GM23338 (cell line): ENCODE data around the gene PIGH. TPM values are rescaled to one million over a fixed set of nuclear protein-coding genes. Genes with fewer than 3 reads are reported as not detected.

Source experiments
- ATAC-seq: fragments of 200-7000 bp; cut with Tn5 transposase; 3 replicates; pipeline ENCODE4 v1.9.1; 2020
- DNase-seq: peaks from one replicate; pipeline ENCODE4 v3.0.0-alpha.2; 2015; ENCODE audit warnings: low spot score
- H2AFZ ChIP-seq: fragments of 200-600 bp; sonication (generic); 2 replicates; pipeline ENCODE4 v1.8.0; 2016; ENCODE audit warnings: antibody characterized with exemption, mild to moderate bottlenecking, moderate library complexity
- H3F3A ChIP-seq: fragments of 200-600 bp; sonication (generic); replicated peaks from 2 replicates; pipeline ENCODE4 v1.8.0; 2017; ENCODE audit warnings: antibody characterized with exemption, mixed run types, low read depth
- H3K27ac ChIP-seq: fragments of 200-600 bp; sonication (generic); 2 replicates; pipeline ENCODE4 v1.6.1; 2016; ENCODE audit warnings: low read depth
- H3K27me3 ChIP-seq: fragments of 200-600 bp; sonication (generic); 2 replicates; pipeline ENCODE4 v1.8.0; 2016; ENCODE audit warnings: mild to moderate bottlenecking, mixed run types, moderate library complexity; ENCODE audit not compliant: insufficient read depth
- H3K36me3 ChIP-seq: fragments of 200-600 bp; sonication (generic); 2 replicates; pipeline ENCODE4 v1.8.0; 2016; ENCODE audit warnings: mild to moderate bottlenecking; ENCODE audit not compliant: insufficient read depth
- H3K4me1 ChIP-seq: fragments of 200-600 bp; sonication (generic); 2 replicates; pipeline ENCODE4 v1.8.0; 2016; ENCODE audit warnings: mild to moderate bottlenecking, moderate library complexity; ENCODE audit not compliant: insufficient read depth
- H3K4me2 ChIP-seq: fragments of 200-600 bp; sonication (generic); 2 replicates; pipeline ENCODE4 v1.7.1; 2017; ENCODE audit warnings: mixed run types
- H3K4me3 ChIP-seq: fragments of 200-600 bp; sonication (generic); 2 replicates; pipeline ENCODE4 v1.6.1; 2016; ENCODE audit warnings: mixed run types
- H3K79me2 ChIP-seq: fragments of 200-600 bp; sonication (generic); replicated peaks from 2 replicates; pipeline ENCODE4 v1.8.0; 2017; ENCODE audit warnings: mild to moderate bottlenecking; ENCODE audit not compliant: insufficient read depth
- H3K9me2 ChIP-seq: fragments of 200-600 bp; sonication (generic); 2 replicates; pipeline ENCODE4 v1.8.0; 2017; ENCODE audit not compliant: insufficient read depth
- H4K20me1 ChIP-seq: fragments of 200-600 bp; sonication (generic); replicated peaks from 2 replicates; pipeline ENCODE4 v1.8.0; 2017; ENCODE audit warnings: mild to moderate bottlenecking; ENCODE audit not compliant: insufficient read depth
- H3K27ac Mint-ChIP-seq: 2 replicates; pipeline ENCODE4 v1.8.0; 2020; ENCODE audit warnings: inconsistent platforms, mild to moderate bottlenecking, moderate library complexity, mixed read lengths
- H3K27me3 Mint-ChIP-seq: 3 replicates; pipeline ENCODE4 v1.8.0; 2022; ENCODE audit warnings: low read depth, mild to moderate bottlenecking, moderate library complexity, mixed read lengths, inconsistent platforms; ENCODE audit not compliant: insufficient read depth, poor library complexity
- H3K36me3 Mint-ChIP-seq: 3 replicates; pipeline ENCODE4 v1.8.0; 2021; ENCODE audit warnings: low read depth, mild to moderate bottlenecking, inconsistent platforms, moderate library complexity, mixed read lengths
- H3K4me1 Mint-ChIP-seq: 3 replicates; pipeline ENCODE4 v1.8.0; 2020; ENCODE audit warnings: mild to moderate bottlenecking, inconsistent platforms, mixed read lengths
- H3K4me3 Mint-ChIP-seq: 3 replicates; pipeline ENCODE4 v1.8.0; 2021; ENCODE audit warnings: moderate library complexity, mild to moderate bottlenecking, inconsistent platforms, mixed read lengths
- H3K9me3 Mint-ChIP-seq: 3 replicates; pipeline ENCODE4 v1.8.0; 2020; ENCODE audit warnings: moderate library complexity, mild to moderate bottlenecking, inconsistent platforms, mixed read lengths
- CREB1 ChIP-seq: fragments of 250-450 bp; sonication (Bioruptor Pico); IDR thresholded peaks from 2 replicates; pipeline ENCODE4 v1.5.0; 2020; ENCODE audit warnings: low read depth, mild to moderate bottlenecking, moderate library complexity
- EZH2phosphoT487 ChIP-seq: fragments of 200-600 bp; sonication (generic); IDR thresholded peaks from one replicate; pipeline ENCODE4 v1.8.1; 2018; ENCODE audit warnings: antibody characterized with exemption; ENCODE audit not compliant: unreplicated experiment
- JUNB ChIP-seq: IDR thresholded peaks from one replicate; pipeline ENCODE4 v1.6.1; 2016; ENCODE audit warnings: antibody characterized with exemption; ENCODE audit not compliant: unreplicated experiment
- NANOG ChIP-seq: IDR thresholded peaks from 2 replicates; pipeline ENCODE4 v1.6.1; 2016; ENCODE audit warnings: antibody characterized with exemption, borderline replicate concordance
- POLR2AphosphoS5 ChIP-seq: IDR thresholded peaks from 2 replicates; pipeline ENCODE4 v1.6.1; 2016; ENCODE audit warnings: antibody characterized with exemption, low read depth
- STAT1 ChIP-seq: IDR thresholded peaks from one replicate; pipeline ENCODE4 v1.6.1; 2016; ENCODE audit warnings: antibody characterized with exemption; ENCODE audit not compliant: unreplicated experiment
- ZNF114 ChIP-seq: fragments of 250-450 bp; sonication (Bioruptor Pico); IDR thresholded peaks from 2 replicates; pipeline ENCODE4 v1.5.0; 2020; ENCODE audit warnings: mild to moderate bottlenecking, moderate library complexity
- polyA plus RNA-seq: library from polyadenylated mRNA; unstranded; fragments of >200 nt; fragmentation: Nextera tagmentation; extraction: Ambion mirVana; gene quantifications from 2 replicates; pipeline ENCODE4 v1.2.1, GENCODE V29; 2016
- total RNA-seq: library from RNA; depleted of rRNA; stranded (reverse); fragments of >200 nt; shearing (Covaris generic); gene quantifications from 2 replicates; pipeline ENCODE4 v1.2.3, GENCODE V29; 2014
- TF ChIP-seq, protein P1 (sequence below): fragments of 250-450 bp; sonication (Bioruptor Pico); IDR thresholded peaks from 2 replicates; pipeline ENCODE4 v1.5.0; 2020; ENCODE audit warnings: mild to moderate bottlenecking, moderate library complexity
- TF ChIP-seq, protein P2 (sequence below): IDR thresholded peaks from 2 replicates; pipeline ENCODE4 v1.6.1; 2016; ENCODE audit warnings: antibody characterized with exemption

Gene PIGH
- total and polyA plus RNA-seq, 2 experiments from 2014 or later, result 8.7 to 9.3 TPM

DNA sequence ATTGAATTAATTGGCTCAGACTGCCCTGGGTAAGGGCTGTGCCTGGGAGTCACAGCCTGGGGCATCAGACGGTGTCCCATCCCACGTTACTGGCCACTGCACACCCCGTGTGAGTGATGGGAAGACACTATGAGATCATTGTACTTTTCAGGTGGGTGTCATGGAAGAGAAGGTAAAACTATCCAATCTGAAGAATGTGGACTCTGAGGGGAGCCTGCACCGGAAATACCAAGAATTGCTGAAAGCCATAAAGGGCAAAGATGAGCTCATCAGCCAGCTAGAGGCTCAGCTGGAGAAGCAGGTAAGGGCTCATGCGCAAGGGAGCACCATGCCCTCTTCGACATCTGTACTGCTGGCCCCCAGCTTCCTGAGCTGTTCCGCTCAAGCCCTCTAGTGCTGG lies 43.0 kb downstream of the PIGH start (continued):
- TF ChIP-seq, protein P1, sequence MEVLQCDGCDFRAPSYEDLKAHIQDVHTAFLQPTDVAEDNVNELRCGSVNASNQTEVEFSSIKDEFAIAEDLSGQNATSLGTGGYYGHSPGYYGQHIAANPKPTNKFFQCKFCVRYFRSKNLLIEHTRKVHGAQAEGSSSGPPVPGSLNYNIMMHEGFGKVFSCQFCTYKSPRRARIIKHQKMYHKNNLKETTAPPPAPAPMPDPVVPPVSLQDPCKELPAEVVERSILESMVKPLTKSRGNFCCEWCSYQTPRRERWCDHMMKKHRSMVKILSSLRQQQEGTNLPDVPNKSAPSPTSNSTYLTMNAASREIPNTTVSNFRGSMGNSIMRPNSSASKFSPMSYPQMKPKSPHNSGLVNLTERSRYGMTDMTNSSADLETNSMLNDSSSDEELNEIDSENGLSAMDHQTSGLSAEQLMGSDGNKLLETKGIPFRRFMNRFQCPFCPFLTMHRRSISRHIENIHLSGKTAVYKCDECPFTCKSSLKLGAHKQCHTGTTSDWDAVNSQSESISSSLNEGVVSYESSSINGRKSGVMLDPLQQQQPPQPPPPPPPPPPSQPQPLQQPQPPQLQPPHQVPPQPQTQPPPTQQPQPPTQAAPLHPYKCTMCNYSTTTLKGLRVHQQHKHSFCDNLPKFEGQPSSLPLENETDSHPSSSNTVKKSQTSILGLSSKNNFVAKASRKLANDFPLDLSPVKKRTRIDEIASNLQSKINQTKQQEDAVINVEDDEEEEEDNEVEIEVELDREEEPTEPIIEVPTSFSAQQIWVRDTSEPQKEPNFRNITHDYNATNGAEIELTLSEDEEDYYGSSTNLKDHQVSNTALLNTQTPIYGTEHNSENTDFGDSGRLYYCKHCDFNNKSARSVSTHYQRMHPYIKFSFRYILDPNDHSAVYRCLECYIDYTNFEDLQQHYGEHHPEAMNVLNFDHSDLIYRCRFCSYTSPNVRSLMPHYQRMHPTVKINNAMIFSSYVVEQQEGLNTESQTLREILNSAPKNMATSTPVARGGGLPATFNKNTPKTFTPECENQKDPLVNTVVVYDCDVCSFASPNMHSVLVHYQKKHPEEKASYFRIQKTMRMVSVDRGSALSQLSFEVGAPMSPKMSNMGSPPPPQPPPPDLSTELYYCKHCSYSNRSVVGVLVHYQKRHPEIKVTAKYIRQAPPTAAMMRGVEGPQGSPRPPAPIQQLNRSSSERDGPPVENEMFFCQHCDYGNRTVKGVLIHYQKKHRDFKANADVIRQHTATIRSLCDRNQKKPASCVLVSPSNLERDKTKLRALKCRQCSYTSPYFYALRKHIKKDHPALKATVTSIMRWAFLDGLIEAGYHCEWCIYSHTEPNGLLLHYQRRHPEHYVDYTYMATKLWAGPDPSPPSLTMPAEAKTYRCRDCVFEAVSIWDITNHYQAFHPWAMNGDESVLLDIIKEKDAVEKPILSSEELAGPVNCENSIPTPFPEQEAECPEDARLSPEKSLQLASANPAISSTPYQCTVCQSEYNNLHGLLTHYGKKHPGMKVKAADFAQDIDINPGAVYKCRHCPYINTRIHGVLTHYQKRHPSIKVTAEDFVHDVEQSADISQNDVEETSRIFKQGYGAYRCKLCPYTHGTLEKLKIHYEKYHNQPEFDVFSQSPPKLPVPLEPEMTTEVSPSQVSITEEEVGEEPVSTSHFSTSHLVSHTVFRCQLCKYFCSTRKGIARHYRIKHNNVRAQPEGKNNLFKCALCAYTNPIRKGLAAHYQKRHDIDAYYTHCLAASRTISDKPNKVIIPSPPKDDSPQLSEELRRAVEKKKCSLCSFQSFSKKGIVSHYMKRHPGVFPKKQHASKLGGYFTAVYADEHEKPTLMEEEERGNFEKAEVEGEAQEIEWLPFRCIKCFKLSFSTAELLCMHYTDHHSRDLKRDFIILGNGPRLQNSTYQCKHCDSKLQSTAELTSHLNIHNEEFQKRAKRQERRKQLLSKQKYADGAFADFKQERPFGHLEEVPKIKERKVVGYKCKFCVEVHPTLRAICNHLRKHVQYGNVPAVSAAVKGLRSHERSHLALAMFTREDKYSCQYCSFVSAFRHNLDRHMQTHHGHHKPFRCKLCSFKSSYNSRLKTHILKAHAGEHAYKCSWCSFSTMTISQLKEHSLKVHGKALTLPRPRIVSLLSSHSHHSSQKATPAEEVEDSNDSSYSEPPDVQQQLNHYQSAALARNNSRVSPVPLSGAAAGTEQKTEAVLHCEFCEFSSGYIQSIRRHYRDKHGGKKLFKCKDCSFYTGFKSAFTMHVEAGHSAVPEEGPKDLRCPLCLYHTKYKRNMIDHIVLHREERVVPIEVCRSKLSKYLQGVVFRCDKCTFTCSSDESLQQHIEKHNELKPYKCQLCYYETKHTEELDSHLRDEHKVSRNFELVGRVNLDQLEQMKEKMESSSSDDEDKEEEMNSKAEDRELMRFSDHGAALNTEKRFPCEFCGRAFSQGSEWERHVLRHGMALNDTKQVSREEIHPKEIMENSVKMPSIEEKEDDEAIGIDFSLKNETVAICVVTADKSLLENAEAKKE, result no peak
- no peak for TF ChIP-seq JUNB
- TF ChIP-seq EZH2phosphoT487, result no peak
- TF ChIP-seq ZNF114 (CRISPR knock-in tag), result no peak
- TF ChIP-seq NANOG, result no peak
- TF ChIP-seq, protein P2, sequence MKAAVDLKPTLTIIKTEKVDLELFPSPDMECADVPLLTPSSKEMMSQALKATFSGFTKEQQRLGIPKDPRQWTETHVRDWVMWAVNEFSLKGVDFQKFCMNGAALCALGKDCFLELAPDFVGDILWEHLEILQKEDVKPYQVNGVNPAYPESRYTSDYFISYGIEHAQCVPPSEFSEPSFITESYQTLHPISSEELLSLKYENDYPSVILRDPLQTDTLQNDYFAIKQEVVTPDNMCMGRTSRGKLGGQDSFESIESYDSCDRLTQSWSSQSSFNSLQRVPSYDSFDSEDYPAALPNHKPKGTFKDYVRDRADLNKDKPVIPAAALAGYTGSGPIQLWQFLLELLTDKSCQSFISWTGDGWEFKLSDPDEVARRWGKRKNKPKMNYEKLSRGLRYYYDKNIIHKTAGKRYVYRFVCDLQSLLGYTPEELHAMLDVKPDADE, result no peak
- no peak for TF ChIP-seq POLR2AphosphoS5
- no peak for TF ChIP-seq CREB1
- no peak for TF ChIP-seq STAT1

DNA sequence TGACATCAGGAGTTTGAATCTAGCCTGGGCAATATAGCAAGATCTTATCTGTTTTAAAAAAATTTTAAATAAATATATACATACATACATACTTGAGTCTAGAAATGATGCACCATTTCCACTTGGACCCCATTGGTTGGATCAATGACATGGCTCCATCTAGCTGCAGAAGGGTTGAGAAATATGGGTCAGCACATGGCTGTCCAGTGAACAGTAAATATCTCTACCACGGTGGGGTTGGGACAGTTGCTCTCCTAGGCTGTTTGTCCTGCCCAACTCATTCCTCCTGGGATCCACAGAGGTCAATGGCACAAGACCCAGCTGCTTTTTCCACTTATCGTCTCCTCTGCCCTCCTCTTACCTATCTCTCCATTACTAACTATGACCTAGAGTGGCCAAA lies 43.4 kb downstream of the PIGH start:
- Histone ChIP-seq H3K4me3 (no peak overlapping the region), H3K9me2 (no peaks in the 10 kb centered on the region), H3F3A (no peaks in the 10 kb centered on the region), H3K27me3 (no peaks in the 10 kb centered on the region), H4K20me1 (no peaks in the 10 kb centered on the region), H3K36me3 (0 out of 2 replicates have a peak, but pooled peaks cover 6% of the 10 kb centered on the region), H3K79me2 (no peaks in the 10 kb centered on the region), H3K27ac (no peak overlapping the region), H2AFZ (no peak overlapping the region), H3K4me1 (no peaks in the 10 kb centered on the region), H3K4me2 (no peak overlapping the region)
- peaks cover 6% of the 10 kb centered on the region for H3K27me3 Mint-ChIP-seq
- H3K36me3 Mint-ChIP-seq, result peaks cover 37% of the 10 kb centered on the region
- ATAC-seq, result no peak
- no peak overlapping the region for H3K4me3 Mint-ChIP-seq
- H3K9me3 Mint-ChIP-seq, result no peaks in the 10 kb centered on the region; the same call in 2 of the 3 replicates
- H3K27ac Mint-ChIP-seq, result no peak overlapping the region
- H3K4me1 Mint-ChIP-seq, result peaks cover 10% of the 10 kb centered on the region
- no peak for DNase-seq
- no peak for TF ChIP-seq EZH2phosphoT487
- TF ChIP-seq, protein P1, result no peak
